GM23338 (cell line): ENCODE results near the gene TEN1. TPM values are rescaled to one million over a fixed set of nuclear protein-coding genes. Genes with fewer than 3 reads are reported as not detected.

Experiments used
- ATAC-seq: fragments of 200-7000 bp; cut with Tn5 transposase; 3 replicates; pipeline ENCODE4 v1.9.1; 2020
- DNase-seq: peaks from one replicate; pipeline ENCODE4 v3.0.0-alpha.2; 2015; ENCODE audit warnings: low spot score
- H2AFZ ChIP-seq: fragments of 200-600 bp; sonication (generic); 2 replicates; pipeline ENCODE4 v1.8.0; 2016; ENCODE audit warnings: antibody characterized with exemption, mild to moderate bottlenecking, moderate library complexity
- H3F3A ChIP-seq: fragments of 200-600 bp; sonication (generic); replicated peaks from 2 replicates; pipeline ENCODE4 v1.8.0; 2017; ENCODE audit warnings: antibody characterized with exemption, mixed run types, low read depth
- H3K27ac ChIP-seq: fragments of 200-600 bp; sonication (generic); 2 replicates; pipeline ENCODE4 v1.6.1; 2016; ENCODE audit warnings: low read depth
- H3K27me3 ChIP-seq: fragments of 200-600 bp; sonication (generic); 2 replicates; pipeline ENCODE4 v1.8.0; 2016; ENCODE audit warnings: mild to moderate bottlenecking, mixed run types, moderate library complexity; ENCODE audit not compliant: insufficient read depth
- H3K36me3 ChIP-seq: fragments of 200-600 bp; sonication (generic); 2 replicates; pipeline ENCODE4 v1.8.0; 2016; ENCODE audit warnings: mild to moderate bottlenecking; ENCODE audit not compliant: insufficient read depth
- H3K4me1 ChIP-seq: fragments of 200-600 bp; sonication (generic); 2 replicates; pipeline ENCODE4 v1.8.0; 2016; ENCODE audit warnings: mild to moderate bottlenecking, moderate library complexity; ENCODE audit not compliant: insufficient read depth
- H3K4me2 ChIP-seq: fragments of 200-600 bp; sonication (generic); 2 replicates; pipeline ENCODE4 v1.7.1; 2017; ENCODE audit warnings: mixed run types
- H3K4me3 ChIP-seq: fragments of 200-600 bp; sonication (generic); 2 replicates; pipeline ENCODE4 v1.6.1; 2016; ENCODE audit warnings: mixed run types
- H3K79me2 ChIP-seq: fragments of 200-600 bp; sonication (generic); replicated peaks from 2 replicates; pipeline ENCODE4 v1.8.0; 2017; ENCODE audit warnings: mild to moderate bottlenecking; ENCODE audit not compliant: insufficient read depth
- H3K9me2 ChIP-seq: fragments of 200-600 bp; sonication (generic); 2 replicates; pipeline ENCODE4 v1.8.0; 2017; ENCODE audit not compliant: insufficient read depth
- H4K20me1 ChIP-seq: fragments of 200-600 bp; sonication (generic); replicated peaks from 2 replicates; pipeline ENCODE4 v1.8.0; 2017; ENCODE audit warnings: mild to moderate bottlenecking; ENCODE audit not compliant: insufficient read depth
- H3K27ac Mint-ChIP-seq: 2 replicates; pipeline ENCODE4 v1.8.0; 2020; ENCODE audit warnings: inconsistent platforms, mild to moderate bottlenecking, moderate library complexity, mixed read lengths
- H3K27me3 Mint-ChIP-seq: 3 replicates; pipeline ENCODE4 v1.8.0; 2022; ENCODE audit warnings: low read depth, mild to moderate bottlenecking, moderate library complexity, mixed read lengths, inconsistent platforms; ENCODE audit not compliant: insufficient read depth, poor library complexity
- H3K36me3 Mint-ChIP-seq: 3 replicates; pipeline ENCODE4 v1.8.0; 2021; ENCODE audit warnings: low read depth, mild to moderate bottlenecking, inconsistent platforms, moderate library complexity, mixed read lengths
- H3K4me1 Mint-ChIP-seq: 3 replicates; pipeline ENCODE4 v1.8.0; 2020; ENCODE audit warnings: mild to moderate bottlenecking, inconsistent platforms, mixed read lengths
- H3K4me3 Mint-ChIP-seq: 3 replicates; pipeline ENCODE4 v1.8.0; 2021; ENCODE audit warnings: moderate library complexity, mild to moderate bottlenecking, inconsistent platforms, mixed read lengths
- H3K9me3 Mint-ChIP-seq: 3 replicates; pipeline ENCODE4 v1.8.0; 2020; ENCODE audit warnings: moderate library complexity, mild to moderate bottlenecking, inconsistent platforms, mixed read lengths
- CTCF ChIP-seq, 2 experiments: fragments of 200-600 bp in 1 of 2; sonication (generic) in 1 of 2; conservative IDR thresholded peaks; 2 replicates each; pipeline versions ENCODE4 v1.5.1 to v1.6.1; 2016 to 2017; ENCODE audit warnings: antibody characterized with exemption in 2 of 2, low read depth in 2 of 2, mild to moderate bottlenecking in 2 of 2, moderate library complexity in 1 of 2
- EZH2phosphoT487 ChIP-seq: fragments of 200-600 bp; sonication (generic); IDR thresholded peaks from one replicate; pipeline ENCODE4 v1.8.1; 2018; ENCODE audit warnings: antibody characterized with exemption; ENCODE audit not compliant: unreplicated experiment
- JUNB ChIP-seq: IDR thresholded peaks from one replicate; pipeline ENCODE4 v1.6.1; 2016; ENCODE audit warnings: antibody characterized with exemption; ENCODE audit not compliant: unreplicated experiment
- NANOG ChIP-seq: IDR thresholded peaks from 2 replicates; pipeline ENCODE4 v1.6.1; 2016; ENCODE audit warnings: antibody characterized with exemption, borderline replicate concordance
- STAT1 ChIP-seq: IDR thresholded peaks from one replicate; pipeline ENCODE4 v1.6.1; 2016; ENCODE audit warnings: antibody characterized with exemption; ENCODE audit not compliant: unreplicated experiment
- ZNF462 ChIP-seq: fragments of 250-450 bp; sonication (Bioruptor Pico); IDR thresholded peaks from 2 replicates; pipeline ENCODE4 v1.5.0; 2020; ENCODE audit warnings: mild to moderate bottlenecking, moderate library complexity
- polyA plus RNA-seq: library from polyadenylated mRNA; unstranded; fragments of >200 nt; fragmentation: Nextera tagmentation; extraction: Ambion mirVana; gene quantifications from 2 replicates; pipeline ENCODE4 v1.2.1, GENCODE V29; 2016
- total RNA-seq: library from RNA; depleted of rRNA; stranded (reverse); fragments of >200 nt; shearing (Covaris generic); gene quantifications from 2 replicates; pipeline ENCODE4 v1.2.3, GENCODE V29; 2014
- TF ChIP-seq, protein P1 (sequence below): IDR thresholded peaks from one replicate; pipeline ENCODE4 v1.6.1; 2018; ENCODE audit warnings: antibody characterized with exemption; ENCODE audit not compliant: unreplicated experiment

The TEN1 gene
- total and polyA plus RNA-seq, 2 experiments from 2014 or later, result 11.3 to 14.1 TPM

GRCh38 chr17:76022285-76022684 is 43.2 kb downstream of the TEN1 start:
- Histone ChIP-seq H2AFZ (no peak overlapping the region), H3K4me2 (no peak overlapping the region), H3K4me1 (no peaks in the 10 kb centered on the region), H3K36me3 (no peaks in the 10 kb centered on the region), H4K20me1 (no peaks in the 10 kb centered on the region), H3K9me2 (no peaks in the 10 kb centered on the region), H3F3A (no peaks in the 10 kb centered on the region), H3K79me2 (no peaks in the 10 kb centered on the region), H3K4me3 (no peak overlapping the region), H3K27ac (no peak overlapping the region), H3K27me3 (no peaks in the 10 kb centered on the region)
- Mint-ChIP-seq H3K27me3 (peaks cover 2% of the 10 kb centered on the region), H3K4me3 (no peak overlapping the region), H3K9me3 (no peaks in the 10 kb centered on the region), H3K4me1 (peaks cover 3% of the 10 kb centered on the region; the same call in 1 of the 3 replicates), H3K36me3 (no peaks in the 10 kb centered on the region), H3K27ac (no peak overlapping the region)
- peak; percentile 10 for ATAC-seq
- TF ChIP-seq JUNB (no peak), CTCF (conservative IDR thresholded peaks at IDR 0.05; ENCODE audit: low read depth in 2 of 2) (no peak), STAT1 (no peak)
- DNase-seq, result peak; percentile 45

DNA sequence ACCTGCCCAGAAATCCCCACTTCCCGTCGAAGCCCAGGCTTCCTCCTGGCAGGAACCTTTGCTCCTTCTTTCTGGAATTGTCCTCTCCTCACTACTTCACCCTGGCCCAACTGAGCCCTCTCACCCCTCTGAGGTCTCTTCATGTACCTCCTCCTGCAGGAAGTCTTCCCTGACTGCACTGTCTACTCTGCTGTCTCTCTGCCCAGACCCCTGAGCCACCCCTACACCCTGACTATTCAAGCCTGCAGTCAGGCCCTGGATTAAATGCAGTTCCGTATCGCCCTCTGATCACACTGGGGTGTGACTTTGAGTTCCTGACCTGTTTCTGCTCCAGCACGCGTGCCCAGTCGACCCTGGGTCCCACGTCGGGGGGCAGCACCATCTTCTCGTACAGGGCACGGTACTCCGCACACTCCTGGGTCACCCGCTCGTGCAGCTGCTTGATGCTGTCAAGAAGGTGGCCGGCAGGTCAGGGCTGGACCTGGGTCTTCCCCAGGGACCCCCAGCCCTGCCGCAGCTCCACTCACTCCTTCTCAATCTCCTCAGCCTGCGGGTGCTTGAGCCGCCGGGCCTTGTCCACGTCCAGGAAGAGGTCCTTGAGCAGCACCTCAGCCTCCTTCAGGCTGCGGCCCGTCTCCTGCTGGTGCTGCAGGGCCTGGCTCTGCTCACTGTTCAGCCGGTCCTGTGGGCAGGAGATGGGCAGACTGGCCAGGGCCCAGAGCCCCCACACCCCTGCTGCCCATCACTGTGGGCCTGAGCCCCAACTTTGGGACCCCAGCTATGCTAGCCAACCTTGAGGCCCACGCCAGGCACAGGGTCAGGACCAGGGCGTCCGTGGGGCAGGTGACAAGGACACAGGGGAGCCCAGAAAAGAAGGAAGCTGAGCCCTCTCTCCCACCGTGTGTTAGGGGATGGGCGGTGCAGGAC is 44.2 kb downstream of the TEN1 start:
- Mint-ChIP-seq H3K4me1 (peaks cover 6% of the 10 kb centered on the region; the same call in 1 of the 3 replicates), H3K9me3 (no peaks in the 10 kb centered on the region), H3K36me3 (no peaks in the 10 kb centered on the region), H3K27ac (no peak overlapping the region), H3K27me3 (peaks cover 2% of the 10 kb centered on the region), H3K4me3 (no peak overlapping the region; the same call in 2 of the 3 replicates)
- ATAC-seq (no peak), DNase-seq (no peak)
- H3F3A ChIP-seq, result no peaks in the 10 kb centered on the region
- H3K27me3 ChIP-seq, result no peaks in the 10 kb centered on the region
- no peaks in the 10 kb centered on the region for H3K9me2 ChIP-seq
- no peaks in the 10 kb centered on the region for H4K20me1 ChIP-seq
- no peaks in the 10 kb centered on the region for H3K79me2 ChIP-seq
- H3K27ac ChIP-seq, result no peak overlapping the region
- H3K4me2 ChIP-seq, result no peak overlapping the region
- no peaks in the 10 kb centered on the region for H3K36me3 ChIP-seq
- no peak overlapping the region for H2AFZ ChIP-seq
- H3K4me1 ChIP-seq, result no peaks in the 10 kb centered on the region
- H3K4me3 ChIP-seq, result no peak overlapping the region
- TF ChIP-seq NANOG (no peak), ZNF462 (CRISPR knock-in tag) (no peak), EZH2phosphoT487 (no peak)
- TF ChIP-seq, protein P1, sequence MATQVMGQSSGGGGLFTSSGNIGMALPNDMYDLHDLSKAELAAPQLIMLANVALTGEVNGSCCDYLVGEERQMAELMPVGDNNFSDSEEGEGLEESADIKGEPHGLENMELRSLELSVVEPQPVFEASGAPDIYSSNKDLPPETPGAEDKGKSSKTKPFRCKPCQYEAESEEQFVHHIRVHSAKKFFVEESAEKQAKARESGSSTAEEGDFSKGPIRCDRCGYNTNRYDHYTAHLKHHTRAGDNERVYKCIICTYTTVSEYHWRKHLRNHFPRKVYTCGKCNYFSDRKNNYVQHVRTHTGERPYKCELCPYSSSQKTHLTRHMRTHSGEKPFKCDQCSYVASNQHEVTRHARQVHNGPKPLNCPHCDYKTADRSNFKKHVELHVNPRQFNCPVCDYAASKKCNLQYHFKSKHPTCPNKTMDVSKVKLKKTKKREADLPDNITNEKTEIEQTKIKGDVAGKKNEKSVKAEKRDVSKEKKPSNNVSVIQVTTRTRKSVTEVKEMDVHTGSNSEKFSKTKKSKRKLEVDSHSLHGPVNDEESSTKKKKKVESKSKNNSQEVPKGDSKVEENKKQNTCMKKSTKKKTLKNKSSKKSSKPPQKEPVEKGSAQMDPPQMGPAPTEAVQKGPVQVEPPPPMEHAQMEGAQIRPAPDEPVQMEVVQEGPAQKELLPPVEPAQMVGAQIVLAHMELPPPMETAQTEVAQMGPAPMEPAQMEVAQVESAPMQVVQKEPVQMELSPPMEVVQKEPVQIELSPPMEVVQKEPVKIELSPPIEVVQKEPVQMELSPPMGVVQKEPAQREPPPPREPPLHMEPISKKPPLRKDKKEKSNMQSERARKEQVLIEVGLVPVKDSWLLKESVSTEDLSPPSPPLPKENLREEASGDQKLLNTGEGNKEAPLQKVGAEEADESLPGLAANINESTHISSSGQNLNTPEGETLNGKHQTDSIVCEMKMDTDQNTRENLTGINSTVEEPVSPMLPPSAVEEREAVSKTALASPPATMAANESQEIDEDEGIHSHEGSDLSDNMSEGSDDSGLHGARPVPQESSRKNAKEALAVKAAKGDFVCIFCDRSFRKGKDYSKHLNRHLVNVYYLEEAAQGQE, result no peak
